ENCODE results near the gene KNG1.

DNA sequence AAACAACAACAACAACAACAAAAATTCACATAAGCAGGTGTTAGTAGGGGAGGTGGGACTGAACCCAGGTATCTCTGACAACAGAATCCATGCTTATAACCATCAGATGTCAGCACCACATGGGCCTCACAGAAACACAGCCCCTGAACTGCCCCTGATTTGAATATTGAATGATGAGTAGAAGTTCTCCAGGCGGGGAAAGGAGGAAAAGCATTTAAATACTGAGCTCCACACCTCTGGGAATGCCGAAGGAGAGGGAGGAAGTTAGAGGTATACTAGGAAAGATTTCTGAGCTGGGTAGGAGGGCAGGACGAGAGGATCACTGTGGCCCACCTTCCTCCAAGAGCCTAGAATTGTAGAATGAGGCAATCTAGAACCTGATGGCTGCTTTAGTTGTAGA lies 34.3 kb downstream of the KNG1 start:
- TF ChIP-seq ARNT (IDR thresholded peaks at IDR 0.05) = no peak
- TF ChIP-seq SUZ12 (IDR thresholded peaks at IDR 0.05) = no peak
- no peak for TF ChIP-seq BHLHE40 (IDR thresholded peaks at IDR 0.05; ENCODE audit: borderline replicate concordance)
- no peak for TF ChIP-seq HDGF (IDR thresholded peaks at IDR 0.05; ENCODE audit: borderline replicate concordance)
- TF ChIP-seq, protein P1, sequence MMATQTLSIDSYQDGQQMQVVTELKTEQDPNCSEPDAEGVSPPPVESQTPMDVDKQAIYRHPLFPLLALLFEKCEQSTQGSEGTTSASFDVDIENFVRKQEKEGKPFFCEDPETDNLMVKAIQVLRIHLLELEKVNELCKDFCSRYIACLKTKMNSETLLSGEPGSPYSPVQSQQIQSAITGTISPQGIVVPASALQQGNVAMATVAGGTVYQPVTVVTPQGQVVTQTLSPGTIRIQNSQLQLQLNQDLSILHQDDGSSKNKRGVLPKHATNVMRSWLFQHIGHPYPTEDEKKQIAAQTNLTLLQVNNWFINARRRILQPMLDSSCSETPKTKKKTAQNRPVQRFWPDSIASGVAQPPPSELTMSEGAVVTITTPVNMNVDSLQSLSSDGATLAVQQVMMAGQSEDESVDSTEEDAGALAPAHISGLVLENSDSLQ (IDR thresholded peaks at IDR 0.05) = no peak
- TF ChIP-seq SP1 (IDR thresholded peaks at IDR 0.05) = no peak
- TF ChIP-seq FOXK2 (IDR thresholded peaks at IDR 0.05) = no peak
- TF ChIP-seq FOXM1 (IDR thresholded peaks at IDR 0.05; ENCODE audit: borderline replicate concordance) = no peak
- TF ChIP-seq L3MBTL2 (conservative IDR thresholded peaks at IDR 0.05) = no peak
- no peak for TF ChIP-seq TARDBP (IDR thresholded peaks at IDR 0.05)
